ENCODE results near the gene MLPH.

Gene MLPH

DNA sequence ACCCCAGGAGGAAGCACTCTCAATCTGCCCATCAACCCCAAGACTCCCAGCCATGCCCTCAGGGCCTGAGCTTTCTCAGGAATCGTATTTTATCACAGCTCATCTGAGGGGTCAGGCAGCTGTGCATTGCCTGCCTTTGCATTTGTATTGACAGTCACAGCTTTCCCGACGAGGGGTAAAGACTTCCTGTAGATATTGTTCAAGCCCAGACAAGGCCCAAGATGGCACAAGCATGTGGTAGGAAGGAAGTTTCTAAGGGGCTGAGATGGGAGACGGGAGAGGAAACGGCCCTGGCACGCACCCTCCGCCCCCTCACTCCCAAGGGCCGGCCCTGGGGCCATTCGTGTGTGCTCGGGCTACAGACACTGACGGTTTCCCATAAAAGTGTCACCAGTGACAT lies 45.1 kb downstream of the MLPH start:
- Histone ChIP-seq H3K9me2 (replicated peaks; ENCODE audit: insufficient read depth, low read length) (no peaks in the 10 kb centered on the region), H3K9ac (ENCODE audit: low read length) (no peak overlapping the region), H4K20me1 (ENCODE audit: low read depth, low read length) (no peaks in the 10 kb centered on the region), H3K4me2 (ENCODE audit: low read depth, low read length, poor library complexity, severe bottlenecking) (no peak overlapping the region), H2AFZ (ENCODE audit: low read depth, low read length, severe bottlenecking) (no peak overlapping the region), H3K9me3 (ENCODE audit: insufficient read depth, low read length) (no peaks in the 10 kb centered on the region), H3K36me3 (ENCODE audit: low read length) (no peaks in the 10 kb centered on the region), H3K27ac (ENCODE audit: low read depth, low read length) (no peak overlapping the region), H3F3A (ENCODE audit: insufficient read depth) (no peaks in the 10 kb centered on the region), H3K27me3 (ENCODE audit: low read length) (no peaks in the 10 kb centered on the region), H3K4me3 (ENCODE audit: insufficient read depth, low read length, poor library complexity, severe bottlenecking) (no peak overlapping the region), H3K79me2 (ENCODE audit: insufficient read depth, low read length) (no peaks in the 10 kb centered on the region)
- no peak for TF ChIP-seq EZH2phosphoT487 (conservative IDR thresholded peaks at IDR 0.05; ENCODE audit: low read length)
- TF ChIP-seq, protein P1, sequence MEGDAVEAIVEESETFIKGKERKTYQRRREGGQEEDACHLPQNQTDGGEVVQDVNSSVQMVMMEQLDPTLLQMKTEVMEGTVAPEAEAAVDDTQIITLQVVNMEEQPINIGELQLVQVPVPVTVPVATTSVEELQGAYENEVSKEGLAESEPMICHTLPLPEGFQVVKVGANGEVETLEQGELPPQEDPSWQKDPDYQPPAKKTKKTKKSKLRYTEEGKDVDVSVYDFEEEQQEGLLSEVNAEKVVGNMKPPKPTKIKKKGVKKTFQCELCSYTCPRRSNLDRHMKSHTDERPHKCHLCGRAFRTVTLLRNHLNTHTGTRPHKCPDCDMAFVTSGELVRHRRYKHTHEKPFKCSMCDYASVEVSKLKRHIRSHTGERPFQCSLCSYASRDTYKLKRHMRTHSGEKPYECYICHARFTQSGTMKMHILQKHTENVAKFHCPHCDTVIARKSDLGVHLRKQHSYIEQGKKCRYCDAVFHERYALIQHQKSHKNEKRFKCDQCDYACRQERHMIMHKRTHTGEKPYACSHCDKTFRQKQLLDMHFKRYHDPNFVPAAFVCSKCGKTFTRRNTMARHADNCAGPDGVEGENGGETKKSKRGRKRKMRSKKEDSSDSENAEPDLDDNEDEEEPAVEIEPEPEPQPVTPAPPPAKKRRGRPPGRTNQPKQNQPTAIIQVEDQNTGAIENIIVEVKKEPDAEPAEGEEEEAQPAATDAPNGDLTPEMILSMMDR (IDR thresholded peaks at IDR 0.05; ENCODE audit: insufficient read depth, low read length, poor library complexity, severe bottlenecking) = no peak

DNA sequence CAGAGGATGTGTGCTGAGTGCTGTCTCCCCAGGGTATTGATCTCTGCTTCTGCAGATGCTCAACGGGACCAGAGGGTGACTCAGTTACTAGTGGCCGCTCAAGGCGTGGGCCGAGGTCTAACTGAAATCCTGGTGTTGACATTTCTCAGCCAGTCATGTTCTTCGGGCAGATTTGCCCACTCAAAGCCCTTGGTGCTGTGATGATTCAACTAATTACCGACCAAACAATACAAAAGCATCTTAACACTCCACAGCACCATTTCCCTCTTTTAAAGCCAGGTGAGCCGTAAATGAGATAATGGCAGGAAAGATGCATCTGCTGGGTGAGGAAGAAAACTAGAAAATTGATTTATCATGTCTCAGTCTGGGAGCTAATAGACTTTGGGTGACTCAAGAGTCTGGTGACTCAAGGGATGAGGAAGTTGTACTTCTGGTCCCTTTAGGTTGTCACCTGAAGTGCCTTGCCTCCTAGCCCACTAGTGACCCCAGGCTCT lies 46.7 kb downstream of the MLPH start:
- no peaks in the 10 kb centered on the region for H3F3A ChIP-seq (ENCODE audit: insufficient read depth)
- H3K27ac ChIP-seq (ENCODE audit: low read depth, low read length) = no peak overlapping the region
- H4K20me1 ChIP-seq (ENCODE audit: low read depth, low read length) = no peaks in the 10 kb centered on the region
- no peak overlapping the region for H3K4me3 ChIP-seq (ENCODE audit: insufficient read depth, low read length, poor library complexity, severe bottlenecking)
- H3K9ac ChIP-seq (ENCODE audit: low read length) = no peak overlapping the region
- TF ChIP-seq, protein P1 (IDR thresholded peaks at IDR 0.05; ENCODE audit: insufficient read depth, low read length, poor library complexity, severe bottlenecking) = no peak
- TF ChIP-seq EZH2phosphoT487 (conservative IDR thresholded peaks at IDR 0.05; ENCODE audit: low read length) = no peak
- no peak overlapping the region for H2AFZ ChIP-seq (ENCODE audit: low read depth, low read length, severe bottlenecking)
- H3K4me2 ChIP-seq (ENCODE audit: low read depth, low read length, poor library complexity, severe bottlenecking) = no peak overlapping the region
- no peaks in the 10 kb centered on the region for H3K79me2 ChIP-seq (ENCODE audit: insufficient read depth, low read length)
- no peaks in the 10 kb centered on the region for H3K36me3 ChIP-seq (ENCODE audit: low read length)
- no peaks in the 10 kb centered on the region for H3K9me2 ChIP-seq (replicated peaks; ENCODE audit: insufficient read depth, low read length)
- no peaks in the 10 kb centered on the region for H3K27me3 ChIP-seq (ENCODE audit: low read length)
- no peaks in the 10 kb centered on the region for H3K9me3 ChIP-seq (ENCODE audit: insufficient read depth, low read length)

DNA sequence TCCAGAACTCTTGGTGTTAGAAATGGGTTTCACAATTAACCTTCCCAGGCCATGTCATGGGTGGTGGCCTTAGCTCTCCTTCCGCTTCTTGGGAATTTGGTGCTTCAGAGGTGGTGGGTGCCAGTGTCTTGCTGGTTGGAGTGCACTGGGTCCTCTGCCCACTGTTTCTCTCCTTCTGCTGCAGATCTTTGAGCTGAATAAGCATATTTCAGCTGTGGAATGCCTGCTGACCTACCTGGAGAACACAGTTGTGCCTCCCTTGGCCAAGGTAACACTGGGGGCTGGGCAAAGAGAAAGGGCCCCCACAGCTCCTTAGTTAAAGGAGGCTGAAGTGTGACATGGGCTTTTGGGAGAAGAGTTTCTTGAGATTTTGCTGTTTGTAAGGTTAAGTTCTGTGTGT lies 47.3 kb downstream of the MLPH start:
- Histone ChIP-seq H3K9me3 (ENCODE audit: insufficient read depth, low read length) (no peaks in the 10 kb centered on the region), H3K4me3 (ENCODE audit: insufficient read depth, low read length, poor library complexity, severe bottlenecking) (no peak overlapping the region), H3K9me2 (replicated peaks; ENCODE audit: insufficient read depth, low read length) (no peaks in the 10 kb centered on the region), H3K79me2 (ENCODE audit: insufficient read depth, low read length) (no peaks in the 10 kb centered on the region), H3K27ac (ENCODE audit: low read depth, low read length) (no peak overlapping the region), H4K20me1 (ENCODE audit: low read depth, low read length) (no peaks in the 10 kb centered on the region), H3K4me2 (ENCODE audit: low read depth, low read length, poor library complexity, severe bottlenecking) (no peak overlapping the region), H2AFZ (ENCODE audit: low read depth, low read length, severe bottlenecking) (no peak overlapping the region), H3K27me3 (ENCODE audit: low read length) (no peaks in the 10 kb centered on the region), H3K9ac (ENCODE audit: low read length) (no peak overlapping the region), H3F3A (ENCODE audit: insufficient read depth) (no peaks in the 10 kb centered on the region), H3K36me3 (ENCODE audit: low read length) (no peaks in the 10 kb centered on the region)
- TF ChIP-seq EZH2phosphoT487 (conservative IDR thresholded peaks at IDR 0.05; ENCODE audit: low read length) = no peak
- TF ChIP-seq, protein P1 (IDR thresholded peaks at IDR 0.05; ENCODE audit: insufficient read depth, low read length, poor library complexity, severe bottlenecking) = no peak
